ENCODE results near the gene AURKB. TPM values are rescaled to one million over a fixed set of nuclear protein-coding genes. Genes with fewer than 3 reads are reported as not detected.

Gene AURKB
- total and polyA plus RNA-seq, 2 donors (not counting 1 experiment from before 2014, with no cell fraction given) = 1.1 to 5.3 TPM

- H4K20me1 ChIP-seq (ENCODE audit: control insufficient read depth, insufficient read depth, low read length, poor library complexity, severe bottlenecking) = peaks cover 17% of the 10 kb centered on the region
- H3K4me3 ChIP-seq (ENCODE audit: control extremely low read depth in 1 of 5, extremely low read depth in 1 of 5, insufficient read depth in 1 of 5, low read depth in 2 of 5, low read length in 4 of 5) = peak overlapping the region in 4 of 5 experiments; percentile 44 to 97 (median 76)
- Mint-ChIP-seq H3K9me3 (ENCODE audit: insufficient read depth) (no peaks in the 10 kb centered on the region), H3K4me3 (no peak overlapping the region), H3K27ac (no peak overlapping the region), H3K4me1 (peaks cover 11% of the 10 kb centered on the region), H3K27me3 (no peaks in the 10 kb centered on the region)
- H3K27me3 ChIP-seq (replicated peaks in 1 of 4; ENCODE audit: control extremely low read depth in 1 of 4, control insufficient read depth in 3 of 4, insufficient read depth in 4 of 4, low read length in 3 of 4) = no peaks in the 10 kb centered on the region
- H3K9ac ChIP-seq (ENCODE audit: low read length) = peak overlapping the region; percentile 35
- DNase-seq (no peak), ATAC-seq (ENCODE audit: low read depth) (no peak)
- H3K27ac ChIP-seq (ENCODE audit: low read length in 2 of 2) = peak overlapping the region; percentile 35 to 89
- POLR2A ChIA-PET = interaction anchor here (0.6 to 7.8 kb wide), 15 partner anchors 9 to 275 kb away, joined by 3 to 118 read pairs (median 4); partner anchors contain the start of genes CTC1, PFAS, SLC25A35 and TMEM107
- peak overlapping the region; percentile 92 for H3K4me2 ChIP-seq (replicated peaks; ENCODE audit: low read depth, low read length, poor library complexity, severe bottlenecking)
- intact Hi-C loops (cut with micrococcal nuclease) = loop anchor here (1.0 kb wide), 4 partner anchors 10 to 105 kb away; partner anchors contain the start of gene SLC25A35
- H3K79me2 ChIP-seq (ENCODE audit: control insufficient read depth, insufficient read depth, low read length) = no peaks in the 10 kb centered on the region
- no peaks in the 10 kb centered on the region for H3K36me3 ChIP-seq (replicated peaks in 1 of 2; ENCODE audit: control extremely low read depth in 1 of 2, control insufficient read depth in 1 of 2, extremely low read depth in 1 of 2, insufficient read depth in 2 of 2, low read length in 1 of 2)
- peak overlapping the region; percentile 65 for H2AFZ ChIP-seq (ENCODE audit: insufficient read depth, low read depth, low read length, poor library complexity, severe bottlenecking)
- peaks cover 36 to 51% of the 10 kb centered on the region in 2 donors for H3K4me1 ChIP-seq (ENCODE audit: control insufficient read depth in 2 of 2, insufficient read depth in 2 of 2, low read length in 2 of 2)
- TF ChIP-seq, protein P1, sequence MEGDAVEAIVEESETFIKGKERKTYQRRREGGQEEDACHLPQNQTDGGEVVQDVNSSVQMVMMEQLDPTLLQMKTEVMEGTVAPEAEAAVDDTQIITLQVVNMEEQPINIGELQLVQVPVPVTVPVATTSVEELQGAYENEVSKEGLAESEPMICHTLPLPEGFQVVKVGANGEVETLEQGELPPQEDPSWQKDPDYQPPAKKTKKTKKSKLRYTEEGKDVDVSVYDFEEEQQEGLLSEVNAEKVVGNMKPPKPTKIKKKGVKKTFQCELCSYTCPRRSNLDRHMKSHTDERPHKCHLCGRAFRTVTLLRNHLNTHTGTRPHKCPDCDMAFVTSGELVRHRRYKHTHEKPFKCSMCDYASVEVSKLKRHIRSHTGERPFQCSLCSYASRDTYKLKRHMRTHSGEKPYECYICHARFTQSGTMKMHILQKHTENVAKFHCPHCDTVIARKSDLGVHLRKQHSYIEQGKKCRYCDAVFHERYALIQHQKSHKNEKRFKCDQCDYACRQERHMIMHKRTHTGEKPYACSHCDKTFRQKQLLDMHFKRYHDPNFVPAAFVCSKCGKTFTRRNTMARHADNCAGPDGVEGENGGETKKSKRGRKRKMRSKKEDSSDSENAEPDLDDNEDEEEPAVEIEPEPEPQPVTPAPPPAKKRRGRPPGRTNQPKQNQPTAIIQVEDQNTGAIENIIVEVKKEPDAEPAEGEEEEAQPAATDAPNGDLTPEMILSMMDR (IDR thresholded peaks at IDR 0.05) = no peak
- no peak for TF ChIP-seq EZH2 (IDR thresholded peaks at IDR 0.05; ENCODE audit: borderline replicate concordance, insufficient read depth, low read depth, low read length, poor library complexity, severe bottlenecking)
- CTCF ChIA-PET = interaction anchor here (0.7 to 7.6 kb wide), 8 partner anchors 9 to 116 kb away, joined by 3 to 86 read pairs (median 4); partner anchors contain the start of gene RANGRF
- no peaks in the 10 kb centered on the region for H3K9me3 ChIP-seq (ENCODE audit: control extremely low read depth in 1 of 3, control insufficient read depth in 2 of 3, insufficient read depth in 1 of 3, low read length in 2 of 3)
- 46% methylated on average over 4 of the region's 6 CpGs for WGBS (ENCODE audit: insufficient coverage)
These were observed 19.9 kb downstream of the AURKB start for GRCh38 chr17:8190506-8190905.

Data from B cell (primary cell).